Thyroid gland (tissue), 4 donors: ENCODE measurements around the gene GLYATL2. TPM values are rescaled to one million over a fixed set of nuclear protein-coding genes. Genes with fewer than 3 reads are reported as not detected.

Experiments
- DNase-seq, 2 donors: peaks; one replicate each; pipeline ENCODE4 v3.0.0-alpha.2; 2019
- H3K27ac ChIP-seq, 3 donors: fragments of 200-600 bp; sonication (generic); 1 replicate in 2 of 3; 2 replicates in 1 of 3; pipeline ENCODE4 v1.5.1; 2016 to 2019; ENCODE audit warnings: mild to moderate bottlenecking in 1 of 3, moderate library complexity in 1 of 3
- H3K27me3 ChIP-seq: fragments of 200-600 bp; sonication (generic); one replicate; pipeline ENCODE4 v1.5.1; 2019
- H3K36me3 ChIP-seq, 2 donors: fragments of 200-600 bp; sonication (generic); one replicate each; pipeline ENCODE4 v1.5.1; 2016 to 2019
- H3K4me1 ChIP-seq, 2 donors: fragments of 200-600 bp; sonication (generic); one replicate each; pipeline ENCODE4 v1.5.1; 2017 to 2019
- H3K4me3 ChIP-seq, 3 donors: fragments of 200-600 bp; sonication (generic); replicated peaks in 1 of 3; 1 replicate in 2 of 3; 2 replicates in 1 of 3; pipeline ENCODE4 v1.5.1; 2016; ENCODE audit warnings: mild to moderate bottlenecking in 1 of 3
- H3K9me3 ChIP-seq: fragments of 200-600 bp; sonication (generic); one replicate; pipeline ENCODE4 v1.5.1; 2017
- CTCF ChIP-seq, 6 experiments: fragments of 200-600 bp in 3 of 6; fragments of 450-650 bp in 3 of 6; sonication (generic) in 3 of 6; IDR thresholded peaks; one replicate each; pipeline ENCODE4 v1.5.1; 2016 to 2019; ENCODE audit warnings: antibody characterized with exemption in 6 of 6, mild to moderate bottlenecking in 2 of 6, inconsistent platforms in 1 of 6, moderate library complexity in 1 of 6
- POLR2A ChIP-seq, 2 donors: fragments of 450-650 bp; IDR thresholded peaks; one replicate each; pipeline ENCODE4 v1.6.1; 2017; ENCODE audit warnings: antibody characterized with exemption in 2 of 2, mild to moderate bottlenecking in 2 of 2, moderate library complexity in 1 of 2
- WGBS, 2 donors: methylation state at CpG; one replicate each; pipeline ENCODE4 v1.1.5; 2017; 5-methylcytosine and 5-hydroxymethylcytosine counted together
- intact Hi-C: fragments of 100-400 bp; cut with DNase I; formaldehyde crosslinking; loops from one replicate; pipeline ENCODE4 v1.15.1; 2023
- total RNA-seq, 4 donors: library from RNA; depleted of rRNA; stranded (reverse); fragments of >200 nt; gene quantifications; one replicate each; pipeline ENCODE4 v1.2.3, GENCODE V29; 2016

GLYATL2 gene
- total RNA-seq, 4 donors from 2014 or later: 2.4 TPM; not detected in 3

- Histone ChIP-seq H3K36me3 (no peaks in the 10 kb centered on the region), H3K4me3 (no peak overlapping the region), H3K4me1 (no peaks in the 10 kb centered on the region), H3K27ac (no peak overlapping the region), H3K9me3 (no peaks in the 10 kb centered on the region), H3K27me3 (no peaks in the 10 kb centered on the region)
- intact Hi-C loops: no loop called here
- DNase-seq: no peak
- no peak for TF ChIP-seq POLR2A (IDR thresholded peaks at IDR 0.05)
- no peak for TF ChIP-seq CTCF (IDR thresholded peaks at IDR 0.05)
Measured at GRCh38 chr11:58880166-58880565, 35.7 kb upstream of the GLYATL2 start.

- no peak overlapping the region for H3K4me3 ChIP-seq
- DNase-seq: no peak
- H3K9me3 ChIP-seq: no peaks in the 10 kb centered on the region
- H3K27ac ChIP-seq: no peak overlapping the region
- TF ChIP-seq CTCF (IDR thresholded peaks at IDR 0.05) (no peak), POLR2A (IDR thresholded peaks at IDR 0.05) (no peak)
- 80 to 83% methylated on average over 1 to 2 of the region's 2 CpGs for WGBS, 2 donors
- intact Hi-C loops: no loop called here
- no peaks in the 10 kb centered on the region for H3K4me1 ChIP-seq
- H3K27me3 ChIP-seq: no peaks in the 10 kb centered on the region
- H3K36me3 ChIP-seq: no peaks in the 10 kb centered on the region
Measured at GRCh38 chr11:58867556-58867955, 23.1 kb upstream of the GLYATL2 start.

GRCh38 chr11:58866788-58867187 is 22.3 kb upstream of the GLYATL2 start:
- H3K36me3 ChIP-seq: no peaks in the 10 kb centered on the region
- WGBS, 2 donors: 95 to 100% methylated on average over 1 of the region's 1 CpG
- TF ChIP-seq CTCF (IDR thresholded peaks at IDR 0.05) (no peak), POLR2A (IDR thresholded peaks at IDR 0.05) (no peak)

GRCh38 chr11:58864335-58864734 is 19.8 kb upstream of the GLYATL2 start:
- 0% methylated on average over 1 of the region's 1 CpG for WGBS, 2 donors
- no peak overlapping the region for H3K4me3 ChIP-seq
- H3K27ac ChIP-seq: no peak overlapping the region
- H3K9me3 ChIP-seq: no peaks in the 10 kb centered on the region
- H3K36me3 ChIP-seq: no peaks in the 10 kb centered on the region
- intact Hi-C loops: no loop called here
- H3K4me1 ChIP-seq: no peaks in the 10 kb centered on the region
- no peak for DNase-seq
- H3K27me3 ChIP-seq: no peaks in the 10 kb centered on the region
- TF ChIP-seq CTCF (IDR thresholded peaks at IDR 0.05): no peak
- no peak for TF ChIP-seq POLR2A (IDR thresholded peaks at IDR 0.05)

More at GRCh38 chr11:58866788-58867187, 22.3 kb upstream of the GLYATL2 start:
- Histone ChIP-seq H3K27me3 (no peaks in the 10 kb centered on the region), H3K4me3 (no peak overlapping the region), H3K9me3 (no peaks in the 10 kb centered on the region), H3K4me1 (no peaks in the 10 kb centered on the region), H3K27ac (no peak overlapping the region)
- intact Hi-C loops: no loop called here
- DNase-seq: no peak

GRCh38 chr11:58863697-58864096 is 19.2 kb upstream of the GLYATL2 start:
- TF ChIP-seq CTCF (IDR thresholded peaks at IDR 0.05) (no peak), POLR2A (IDR thresholded peaks at IDR 0.05) (no peak)
- Histone ChIP-seq H3K4me3 (no peak overlapping the region), H3K36me3 (no peaks in the 10 kb centered on the region), H3K27me3 (no peaks in the 10 kb centered on the region), H3K27ac (no peak overlapping the region), H3K9me3 (no peaks in the 10 kb centered on the region), H3K4me1 (no peaks in the 10 kb centered on the region)
- DNase-seq: no peak
- intact Hi-C loops: no loop called here
- WGBS, 2 donors: 71 to 100% methylated on average over 1 of the region's 1 CpG
